Effector CD8-positive, alpha-beta T cell (primary cell): ENCODE data around the gene METAP1D.
A peak's percentile ranks its signal among the peaks of the same experiment; 100 is the strongest.
"Not testable (repeated sequence)": the region's sequence is repeated elsewhere in the genome, so short reads cannot be mapped to it uniquely, and the experiment has no call there.

Source experiments
- DNase-seq: peaks from one replicate; lab custom pipeline; 2025; lab: John Stamatoyannopoulos, UW
- total RNA-seq, 4 experiments: gene quantifications; one replicate each; lab custom pipeline; 2026; lab: John Stamatoyannopoulos, UW

METAP1D gene
- 2.1 to 5.6 (median 3.5) reads per million in 4 experiments for total RNA-seq

DNA sequence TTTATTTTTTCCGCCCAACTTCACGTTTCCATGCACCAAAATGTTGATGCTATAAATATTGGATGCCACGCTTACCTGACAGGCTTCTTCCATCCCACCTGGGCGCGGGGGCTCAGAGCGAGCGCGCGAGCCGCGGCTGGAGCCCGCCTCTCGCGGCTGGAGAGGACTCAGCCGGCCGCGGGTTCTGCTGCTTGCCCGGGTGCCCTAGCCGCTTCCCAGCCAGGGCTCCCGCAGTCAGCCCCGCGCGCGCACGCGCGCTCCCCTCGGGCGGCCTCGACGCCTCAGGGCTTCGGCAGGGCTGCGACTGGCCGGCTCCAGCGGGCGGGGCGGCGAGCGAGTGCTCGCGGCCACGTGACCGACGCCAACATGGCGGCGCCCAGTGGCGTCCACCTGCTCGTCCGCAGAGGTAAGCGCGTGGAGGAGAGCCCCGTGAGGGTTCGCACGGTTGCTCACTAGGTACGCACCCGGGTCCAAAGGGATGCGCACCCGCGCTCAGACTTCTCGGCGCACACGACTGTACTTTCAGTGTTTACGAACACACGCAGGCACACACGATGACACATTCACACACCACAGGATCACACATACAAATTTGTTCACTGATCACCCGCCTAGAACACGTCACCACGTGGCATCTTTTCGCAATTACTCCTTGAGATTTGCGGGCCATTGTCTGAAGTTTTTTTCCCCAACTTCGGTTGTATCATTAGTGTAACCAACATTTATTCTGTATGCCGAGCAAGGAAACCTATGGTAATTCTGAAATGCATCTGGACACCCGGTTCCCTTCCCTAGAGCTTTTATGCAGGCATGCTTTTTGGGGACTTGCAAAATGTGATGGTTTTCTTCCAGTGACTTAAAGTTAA lies at the start of gene METAP1D:
METAP1D (plus strand) TSS at position 350 of the 866 bp plus-strand sequence; CDS start at position 367, 17 bp downstream.
- DNase-seq = peak; percentile 71

DNA sequence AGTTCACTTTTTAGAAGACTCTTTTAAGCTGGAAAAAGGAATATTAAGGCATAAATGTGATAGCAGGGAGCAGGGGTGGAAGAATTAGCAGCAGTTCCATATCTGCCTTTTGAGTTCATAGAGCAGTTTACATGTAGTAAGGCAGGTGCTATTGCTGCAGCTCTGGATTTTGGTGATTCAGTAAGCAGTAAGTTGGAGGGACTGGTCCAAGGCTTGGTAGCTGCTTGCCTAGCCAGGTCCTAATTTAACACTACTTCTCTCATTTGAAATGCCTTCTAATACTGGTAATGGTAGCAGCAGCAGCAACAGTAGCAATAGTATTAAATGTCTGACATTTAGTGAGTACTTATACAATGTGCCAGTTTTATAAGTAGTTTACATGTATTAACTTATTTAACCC lies 47.5 kb upstream of the METAP1D start:
- DNase-seq = no peak

DNA sequence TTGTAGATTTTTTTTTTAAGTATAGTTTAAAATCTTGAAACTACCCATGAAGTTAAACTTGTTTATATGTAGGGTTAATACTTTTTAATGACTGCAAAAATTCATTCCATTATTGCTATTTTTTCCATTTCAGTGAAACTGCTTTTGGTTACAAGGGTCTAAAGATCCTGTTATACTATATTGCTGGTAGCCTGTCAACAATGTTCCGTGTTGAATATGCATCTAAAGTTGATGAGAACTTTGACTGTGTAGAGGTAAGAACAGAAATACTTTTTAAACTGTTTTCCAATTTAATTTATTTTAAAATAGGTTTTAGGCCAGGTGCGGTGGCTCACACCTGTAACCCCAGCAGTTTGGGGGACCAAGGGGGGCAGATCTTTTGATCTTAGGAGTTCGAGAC lies 47.0 kb upstream of the METAP1D start:
- DNase-seq = no peak

GRCh38 chr2:171956135-171956825 lies 43.5 kb upstream of the METAP1D start:
- DNase-seq = no peak

DNA sequence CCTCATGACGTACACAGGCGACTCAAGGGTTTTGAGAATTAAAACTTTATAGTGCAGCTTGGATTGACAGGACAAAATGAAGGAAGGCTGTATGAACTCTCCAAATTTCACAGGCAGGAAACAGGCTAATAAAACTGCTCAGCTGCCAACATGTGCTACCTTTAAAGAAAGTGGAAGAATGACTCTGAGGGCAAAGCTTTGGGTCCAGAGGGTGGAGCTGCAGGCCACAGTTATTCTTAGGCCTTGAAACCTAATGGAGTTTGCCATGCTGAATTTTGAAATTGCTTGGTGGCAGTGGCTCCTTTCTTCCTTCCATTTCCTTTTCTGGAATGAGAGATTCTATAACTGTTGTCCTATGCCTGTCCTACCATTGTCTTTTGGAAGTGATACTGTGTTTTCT lies 42.7 kb upstream of the METAP1D start:
- no peak for DNase-seq

DNA sequence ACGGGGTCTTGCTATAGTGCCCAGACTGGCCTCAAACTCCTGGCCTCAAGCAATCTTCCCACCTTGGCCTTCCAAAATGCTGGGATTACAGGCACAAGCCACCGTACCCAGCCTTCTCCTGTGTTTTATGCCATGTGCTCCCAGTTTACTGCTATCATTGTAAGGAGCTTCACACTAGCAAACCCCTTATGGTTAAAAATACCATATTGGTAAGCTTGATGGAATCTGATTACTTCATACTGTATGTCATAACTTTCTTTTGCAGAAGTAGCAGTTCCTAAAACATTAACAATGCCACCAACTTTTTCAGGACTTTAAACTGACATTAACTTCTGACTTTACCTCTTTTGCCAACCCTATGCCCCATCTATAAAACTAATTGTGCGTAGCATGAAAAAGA lies 41.3 kb upstream of the METAP1D start:
- DNase-seq = no peak

DNA sequence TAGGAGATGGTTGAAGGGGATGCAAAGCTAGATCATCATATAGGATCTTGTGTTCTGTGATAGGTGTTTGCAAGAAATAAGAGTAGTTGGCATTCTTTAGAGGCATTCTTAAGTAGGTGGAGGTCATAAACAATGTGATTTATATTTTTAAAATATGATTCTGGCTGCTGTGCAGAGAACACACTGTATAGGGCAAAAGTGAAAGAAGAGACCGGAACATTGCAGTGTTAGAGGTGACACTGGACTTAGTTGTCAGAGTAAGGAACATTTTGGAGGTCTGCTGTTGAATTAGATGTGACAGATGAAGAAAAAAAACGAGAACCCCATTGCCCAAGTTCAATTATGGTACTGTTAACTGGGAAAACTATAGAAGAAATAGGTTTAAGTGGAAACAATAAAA lies 39.8 kb upstream of the METAP1D start:
- no peak for DNase-seq

- no peak for DNase-seq
Measured at GRCh38 chr2:171960570-171960969, 39.2 kb upstream of the METAP1D start.

GRCh38 chr2:171963198-171963597 lies 36.6 kb upstream of the METAP1D start:
- DNase-seq = no peak

GRCh38 chr2:171964308-171964707 lies 35.4 kb upstream of the METAP1D start:
- no peak for DNase-seq

- DNase-seq = no peak
Measured at GRCh38 chr2:171965238-171965637, 34.5 kb upstream of the METAP1D start.

- DNase-seq = no peak
Measured at GRCh38 chr2:171965661-171966060, 34.1 kb upstream of the METAP1D start.

DNA sequence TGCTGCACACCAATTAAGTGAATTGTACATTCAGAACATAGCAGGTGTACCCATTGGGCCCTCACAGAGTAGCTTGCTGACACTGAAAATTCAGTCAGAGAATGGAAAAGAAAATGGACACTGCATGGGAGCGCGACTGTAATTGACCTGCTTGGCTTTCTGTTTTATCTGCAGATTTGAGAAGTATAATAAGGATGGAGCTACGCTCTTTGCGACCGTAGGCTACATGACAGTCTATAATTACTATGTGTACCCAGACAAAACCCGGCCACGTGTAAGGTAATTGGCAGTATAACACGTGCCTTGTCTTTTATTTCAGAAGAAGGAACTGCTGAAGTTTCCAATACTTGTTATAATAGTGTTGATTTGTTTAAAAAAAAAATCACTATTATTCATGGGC lies 33.5 kb upstream of the METAP1D start:
- DNase-seq = no peak

DNA sequence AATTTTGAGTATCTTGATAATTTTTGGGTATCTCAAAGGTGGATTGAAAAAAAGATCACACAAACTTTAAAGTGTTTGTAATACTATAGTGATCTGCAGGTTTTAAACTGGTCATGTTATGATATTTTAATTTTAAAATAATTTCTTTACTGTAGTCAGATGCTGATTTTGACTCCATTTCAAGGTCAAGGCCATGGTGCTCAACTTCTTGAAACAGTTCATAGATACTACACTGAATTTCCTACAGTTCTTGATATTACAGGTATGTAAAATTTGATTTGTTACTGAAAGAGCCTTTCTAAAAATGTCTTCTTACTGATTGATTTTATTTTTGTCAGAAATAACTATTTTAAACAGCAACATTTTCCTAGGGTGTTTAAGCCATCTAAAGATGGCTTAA lies 33.1 kb upstream of the METAP1D start:
- DNase-seq = no peak

DNA sequence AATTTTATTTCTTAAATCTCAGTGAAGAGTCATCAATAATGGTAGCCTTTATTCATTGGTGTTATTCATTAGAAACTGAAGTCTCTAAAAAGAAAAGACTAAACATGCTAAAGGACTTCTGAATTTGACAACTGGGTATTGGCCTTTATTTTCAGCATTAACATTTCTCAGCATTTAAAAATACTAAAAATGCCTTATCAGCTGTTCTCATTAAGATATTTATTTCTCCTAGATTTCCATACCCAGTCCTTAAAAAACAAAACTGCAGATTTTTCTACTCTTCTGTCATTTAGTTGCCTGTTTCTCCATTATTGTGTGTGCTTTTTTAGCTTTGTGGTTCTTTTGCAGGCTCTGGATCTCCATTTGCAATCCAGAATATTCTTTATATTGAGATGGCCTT lies 31.2 kb upstream of the METAP1D start:
- no peak for DNase-seq

GRCh38 chr2:171972329-171972982 lies 27.3 kb upstream of the METAP1D start:
- no peak for DNase-seq

GRCh38 chr2:171979103-171979502 lies 20.6 kb upstream of the METAP1D start:
- DNase-seq = no peak

- DNase-seq = not testable (repeated sequence)
Measured at GRCh38 chr2:171983924-171984323, 15.8 kb upstream of the METAP1D start.

GRCh38 chr2:171985076-171985475 lies 14.7 kb upstream of the METAP1D start:
- no peak for DNase-seq

GRCh38 chr2:171986778-171987177 lies 13.0 kb upstream of the METAP1D start:
- no peak for DNase-seq

DNA sequence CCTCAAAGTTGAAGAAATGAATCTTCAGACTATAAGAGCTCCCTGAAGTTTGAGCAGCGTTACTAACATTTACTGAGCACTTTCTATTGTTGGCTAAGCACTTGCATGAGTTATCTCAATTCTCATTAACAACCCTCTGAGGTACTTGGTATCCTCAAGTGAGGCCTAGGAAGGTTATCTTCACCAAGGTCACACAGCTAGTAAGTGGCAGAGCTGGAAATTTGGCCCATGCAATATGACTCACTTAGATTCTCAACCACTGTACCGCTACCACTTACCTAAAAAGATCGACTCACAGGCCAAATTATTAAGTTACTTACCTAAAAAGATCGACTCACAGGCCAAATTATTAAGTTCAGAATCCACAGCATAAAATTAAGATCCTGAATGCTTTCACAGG lies 8.7 kb upstream of the METAP1D start:
- DNase-seq = no peak

DNA sequence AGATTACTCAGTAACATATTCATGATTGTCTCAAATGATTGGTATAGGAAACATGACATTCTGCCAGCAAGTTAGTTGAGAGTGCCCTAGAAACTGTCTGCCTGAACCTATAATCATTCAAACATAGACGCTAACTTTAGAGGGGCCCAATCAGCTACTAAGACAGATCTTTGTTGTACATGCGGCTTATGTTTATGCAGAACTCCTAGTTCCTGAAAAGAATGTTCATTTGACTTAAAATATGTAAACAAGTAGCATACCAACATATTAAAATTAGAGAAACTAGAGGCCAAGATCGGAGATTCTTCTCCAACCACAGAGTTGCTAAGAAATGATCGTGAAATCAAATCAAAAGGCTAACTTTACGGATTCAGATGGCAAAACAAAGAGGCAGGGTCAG lies 4.2 kb upstream of the METAP1D start:
- DNase-seq = no peak

- no peak for DNase-seq
Measured at GRCh38 chr2:171996021-171996420, 3.7 kb upstream of the METAP1D start.
